GM12873 (cell line): ENCODE data around the gene NPFFR1.

Source experiments
- TF ChIP-seq, protein P1 (sequence below): IDR thresholded peaks from 2 replicates; pipeline ENCODE4 v1.5.1; 2012; ENCODE audit warnings: low read depth, mild to moderate bottlenecking, moderate library complexity, low read length, control low read depth; ENCODE audit not compliant: insufficient read depth; ENCODE audit errors: missing control alignments

NPFFR1 gene

DNA sequence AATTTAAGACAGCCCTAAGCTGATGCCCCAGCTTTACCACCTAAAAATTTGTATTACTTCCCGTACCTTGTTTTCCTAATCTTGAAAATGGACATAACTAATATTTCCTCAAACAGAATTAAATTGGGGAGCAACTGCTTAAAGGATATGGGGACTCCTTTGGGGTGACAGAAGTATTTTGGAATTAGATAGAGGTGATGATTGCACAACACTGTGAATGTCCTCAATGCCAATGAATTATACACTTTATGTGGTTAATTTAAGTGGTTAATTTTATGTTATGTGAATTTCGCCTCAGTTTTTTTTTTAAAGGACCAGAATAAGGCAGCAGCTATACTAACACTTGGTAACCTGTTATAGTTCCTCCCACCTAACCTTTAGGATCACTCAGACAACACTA lies 19.9 kb upstream of the NPFFR1 start:
- TF ChIP-seq, protein P1, sequence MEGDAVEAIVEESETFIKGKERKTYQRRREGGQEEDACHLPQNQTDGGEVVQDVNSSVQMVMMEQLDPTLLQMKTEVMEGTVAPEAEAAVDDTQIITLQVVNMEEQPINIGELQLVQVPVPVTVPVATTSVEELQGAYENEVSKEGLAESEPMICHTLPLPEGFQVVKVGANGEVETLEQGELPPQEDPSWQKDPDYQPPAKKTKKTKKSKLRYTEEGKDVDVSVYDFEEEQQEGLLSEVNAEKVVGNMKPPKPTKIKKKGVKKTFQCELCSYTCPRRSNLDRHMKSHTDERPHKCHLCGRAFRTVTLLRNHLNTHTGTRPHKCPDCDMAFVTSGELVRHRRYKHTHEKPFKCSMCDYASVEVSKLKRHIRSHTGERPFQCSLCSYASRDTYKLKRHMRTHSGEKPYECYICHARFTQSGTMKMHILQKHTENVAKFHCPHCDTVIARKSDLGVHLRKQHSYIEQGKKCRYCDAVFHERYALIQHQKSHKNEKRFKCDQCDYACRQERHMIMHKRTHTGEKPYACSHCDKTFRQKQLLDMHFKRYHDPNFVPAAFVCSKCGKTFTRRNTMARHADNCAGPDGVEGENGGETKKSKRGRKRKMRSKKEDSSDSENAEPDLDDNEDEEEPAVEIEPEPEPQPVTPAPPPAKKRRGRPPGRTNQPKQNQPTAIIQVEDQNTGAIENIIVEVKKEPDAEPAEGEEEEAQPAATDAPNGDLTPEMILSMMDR: no peak

DNA sequence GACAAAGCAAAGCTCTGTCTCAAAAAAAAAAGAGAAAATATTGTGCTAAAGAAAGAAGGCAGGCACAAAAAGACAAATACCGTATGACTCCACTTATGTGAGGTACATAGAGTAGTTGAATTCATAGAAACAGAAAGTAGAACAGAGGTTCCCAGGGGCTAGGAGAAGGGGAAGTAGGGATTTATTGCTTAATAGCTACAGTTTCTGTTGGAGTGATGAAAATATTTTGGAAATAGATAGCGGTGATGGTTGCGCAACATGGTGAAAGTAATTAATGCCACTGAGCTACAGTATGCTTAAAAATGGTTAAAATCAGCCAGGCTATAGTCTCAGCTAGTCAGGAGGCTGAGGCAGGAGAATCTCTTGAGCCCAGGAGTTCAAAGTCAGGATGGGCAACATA lies 18.5 kb upstream of the NPFFR1 start:
- TF ChIP-seq, protein P1: no peak

DNA sequence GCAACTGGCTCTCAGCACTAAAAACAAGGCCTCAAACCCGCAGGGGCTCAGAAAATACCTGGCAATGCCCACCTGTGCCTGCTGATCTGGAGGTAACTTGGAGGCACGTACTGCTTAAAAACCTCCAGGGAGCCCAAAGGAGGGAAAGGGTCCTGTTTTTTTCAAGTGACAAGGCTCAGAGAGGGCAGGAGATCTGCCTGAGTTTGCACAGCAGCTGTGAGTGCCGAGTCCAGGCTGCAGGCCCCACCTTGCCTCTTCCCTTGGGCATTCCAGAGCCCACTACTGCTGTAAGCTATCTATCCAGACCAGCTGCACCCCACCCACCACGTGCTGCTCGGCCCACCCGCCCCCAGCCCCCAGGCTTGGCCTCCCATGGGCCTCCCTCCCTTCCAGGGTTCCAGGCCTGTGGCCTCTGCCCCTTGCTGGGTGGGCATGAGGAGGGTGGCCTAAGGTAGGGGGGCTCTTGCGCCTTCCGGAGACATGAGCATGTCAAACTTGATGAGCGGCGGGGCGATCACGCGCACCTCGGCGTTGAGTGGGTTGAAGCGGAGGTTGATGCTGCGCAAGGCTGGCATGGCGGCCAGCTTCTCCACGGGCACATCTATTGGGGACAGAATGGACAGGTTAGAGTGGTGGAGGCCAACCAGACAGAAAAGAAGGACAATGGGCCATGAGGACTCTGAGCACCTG lies 17.2 kb upstream of the NPFFR1 start:
- TF ChIP-seq, protein P1: no peak

DNA sequence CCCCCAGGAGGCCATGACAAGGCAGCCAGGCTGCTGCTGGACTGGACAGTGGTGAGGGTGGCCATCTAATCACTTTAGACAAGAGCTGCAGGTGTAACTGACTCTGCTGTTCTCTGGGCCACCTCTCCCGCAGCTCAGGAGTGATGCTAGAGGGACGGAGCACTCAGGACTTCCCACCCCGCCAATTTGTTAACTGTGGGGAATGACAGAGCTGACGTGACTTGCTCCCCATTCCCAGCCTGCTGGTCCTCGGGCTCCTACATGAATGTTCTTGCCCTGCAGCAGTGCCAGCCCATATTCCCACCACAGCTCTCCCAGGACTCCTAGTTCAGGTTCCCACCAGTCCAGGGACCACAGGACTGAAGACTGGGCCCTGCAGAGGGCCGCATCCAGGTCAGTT lies 16.7 kb upstream of the NPFFR1 start:
- TF ChIP-seq, protein P1: no peak

DNA sequence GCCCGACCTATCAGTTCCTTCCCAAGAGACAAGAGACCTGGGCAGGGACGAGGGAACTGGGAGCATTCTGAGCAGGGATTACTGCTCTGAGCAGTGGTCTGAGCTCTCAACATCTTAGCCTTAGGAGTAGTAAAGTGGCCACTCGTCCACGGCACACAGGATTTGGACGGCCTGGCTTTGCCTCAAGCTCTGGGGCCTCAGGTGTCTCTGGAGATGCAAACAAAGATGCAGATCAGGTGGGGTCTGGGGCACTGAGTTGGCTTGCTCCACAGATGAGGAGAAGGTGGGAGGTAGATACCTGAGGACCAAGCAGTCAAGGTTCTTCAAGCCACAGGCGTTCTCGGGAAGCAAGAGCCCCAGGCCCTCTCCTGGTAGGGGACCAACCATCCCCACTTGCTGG lies 16.1 kb upstream of the NPFFR1 start:
- TF ChIP-seq, protein P1: no peak

DNA sequence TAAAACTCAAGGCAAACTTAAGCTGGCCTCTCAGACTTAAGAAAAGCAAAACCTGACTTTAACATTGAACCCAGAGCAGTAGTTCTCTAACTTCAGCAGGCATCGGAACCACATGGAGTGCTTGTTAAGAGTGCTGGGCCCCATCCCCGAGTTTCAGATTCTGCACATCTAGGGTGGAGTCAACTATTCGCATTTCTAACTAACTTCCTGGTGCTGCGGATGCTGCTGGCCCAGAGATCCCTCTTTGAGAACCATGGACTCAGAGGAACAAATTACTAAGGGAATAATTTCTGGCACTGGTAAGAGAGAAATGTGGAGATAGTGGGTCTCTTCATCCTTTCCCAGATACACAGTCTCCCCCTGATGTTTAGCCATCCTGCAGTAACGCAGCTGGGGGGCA lies 14.6 kb upstream of the NPFFR1 start:
- TF ChIP-seq, protein P1: no peak

DNA sequence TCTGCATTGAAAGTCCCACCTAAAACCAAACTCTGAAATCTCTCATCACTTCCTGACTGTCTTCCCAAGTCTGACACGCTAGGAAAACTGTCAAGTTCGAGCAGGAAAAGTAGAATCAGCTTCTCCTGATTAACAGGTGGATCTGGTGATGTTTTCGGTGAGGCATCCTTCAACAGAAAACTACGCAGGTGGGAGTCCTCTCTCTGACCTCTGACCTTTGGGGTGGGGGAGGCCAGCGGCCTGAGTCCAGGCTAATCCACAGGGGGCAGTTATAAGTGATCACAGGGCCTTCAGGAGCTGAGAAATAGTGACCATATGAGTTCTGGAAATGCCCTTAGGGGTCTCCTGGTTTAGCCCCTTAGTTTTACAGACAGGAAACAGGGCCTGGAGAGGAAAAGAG lies 13.4 kb upstream of the NPFFR1 start:
- TF ChIP-seq, protein P1: no peak
